ENCODE measurements around the gene NRG3.

The NRG3 gene

DNA sequence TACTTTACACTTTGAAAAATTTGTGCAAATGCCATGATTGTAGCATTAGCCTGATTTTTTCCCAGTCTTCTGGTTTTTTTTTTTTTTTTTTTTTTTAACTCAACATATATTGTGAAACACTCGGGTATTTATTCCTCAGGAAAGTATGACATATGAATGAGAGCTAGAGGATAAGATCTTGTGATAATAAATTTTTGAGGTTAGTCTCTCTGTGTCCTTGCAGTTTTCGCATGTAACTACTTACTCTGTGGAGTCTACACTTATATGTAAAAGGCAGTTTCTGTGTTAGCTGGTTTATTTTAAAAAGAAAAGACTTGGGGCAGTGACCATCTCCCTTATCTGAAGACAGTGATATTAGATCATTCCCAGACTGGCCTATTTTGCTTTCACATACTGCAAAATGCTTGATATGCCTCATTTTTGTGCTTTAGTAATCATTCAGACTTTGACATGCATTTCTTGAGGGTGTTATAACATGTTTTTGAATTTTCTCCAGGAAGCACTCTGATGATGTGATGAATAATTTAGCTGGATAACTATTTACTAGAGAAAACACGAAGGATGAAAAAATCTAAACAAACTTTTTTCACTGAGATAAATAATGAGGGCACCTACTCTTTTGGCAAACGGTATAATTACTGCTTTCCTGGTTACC lies 371.0 kb downstream of the NRG3 start:
- no peak overlapping the region for H2BK5ac ChIP-seq (ENCODE audit: low read depth, low read length, poor library complexity)
- H3K4me3 ChIP-seq (ENCODE audit: low read depth, low read length), result no peak overlapping the region
- no peak overlapping the region for H4K8ac ChIP-seq (ENCODE audit: low read depth, low read length)
- no peak for DNase-seq
- H3K79me2 ChIP-seq (ENCODE audit: control insufficient read depth, insufficient read depth, low read length, poor library complexity), result no peaks in the 10 kb centered on the region
- H4K91ac ChIP-seq (ENCODE audit: low read depth, low read length), result no peak overlapping the region
- no peak overlapping the region for H3K9ac ChIP-seq (ENCODE audit: low read length)
- H3K4me1 ChIP-seq (ENCODE audit: control insufficient read depth in 1 of 2, insufficient read depth in 2 of 2, low read length in 2 of 2), result no peaks in the 10 kb centered on the region
- WGBS (ENCODE audit: extremely low coverage, insufficient coverage, insufficient read length), result no CpG with 5 or more reads among the region's 4 CpGs
- no peak overlapping the region for H3K4me2 ChIP-seq (ENCODE audit: low read length)
- H3K9me3 ChIP-seq (ENCODE audit: insufficient read depth, low read depth, low read length), result no peaks in the 10 kb centered on the region
- no peak overlapping the region for H2AK5ac ChIP-seq (ENCODE audit: low read length)
- H4K12ac ChIP-seq (ENCODE audit: low read depth, low read length), result no peak overlapping the region
- no peak overlapping the region for H3K4ac ChIP-seq (ENCODE audit: low read depth, low read length)
- no peak overlapping the region for H2AFZ ChIP-seq (ENCODE audit: insufficient read depth, low read length, poor library complexity)
- H3K27me3 ChIP-seq (ENCODE audit: insufficient read depth, low read length), result no peaks in the 10 kb centered on the region
- H3K27ac ChIP-seq (ENCODE audit: low read depth, low read length), result no peak overlapping the region
- no peak overlapping the region for H2BK120ac ChIP-seq (ENCODE audit: insufficient read depth, low read length, poor library complexity)
- no peaks in the 10 kb centered on the region for H3K79me1 ChIP-seq (ENCODE audit: low read length)
- H3K36me3 ChIP-seq (ENCODE audit: control insufficient read depth in 1 of 2, insufficient read depth in 2 of 2, low read length in 2 of 2), result no peaks in the 10 kb centered on the region
- H2BK12ac ChIP-seq (ENCODE audit: low read length), result no peak overlapping the region
- H3K23ac ChIP-seq (ENCODE audit: low read length), result no peak overlapping the region
- no peak overlapping the region for H3K18ac ChIP-seq (ENCODE audit: low read length)
- no peak overlapping the region for H3K14ac ChIP-seq (ENCODE audit: low read length)

DNA sequence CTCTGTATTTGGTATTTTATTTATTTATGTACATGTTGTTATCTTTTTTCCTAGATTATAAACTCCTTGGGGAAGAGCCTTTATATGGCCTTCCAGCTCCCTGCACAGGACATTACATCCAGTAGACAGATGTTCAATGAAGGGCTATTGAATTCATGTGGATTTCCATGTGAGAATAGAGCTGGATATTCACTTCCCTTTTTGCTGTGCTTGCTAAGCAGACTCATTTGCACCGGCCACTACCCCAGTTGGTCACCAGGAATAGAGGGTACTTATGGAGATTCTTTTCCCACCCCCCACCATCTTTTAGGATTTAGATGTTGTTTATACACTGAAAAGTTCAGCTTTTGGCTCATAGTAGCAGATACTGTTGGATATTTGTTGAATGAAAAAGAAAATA lies 374.1 kb downstream of the NRG3 start:
- no peak overlapping the region for H3K18ac ChIP-seq (ENCODE audit: low read length)
- no peak overlapping the region for H3K27ac ChIP-seq (ENCODE audit: low read depth, low read length)
- WGBS (ENCODE audit: extremely low coverage, insufficient coverage, insufficient read length), result no CpG with 5 or more reads among the region's 1 CpG
- H3K79me1 ChIP-seq (ENCODE audit: low read length), result no peaks in the 10 kb centered on the region
- H4K91ac ChIP-seq (ENCODE audit: low read depth, low read length), result no peak overlapping the region
- no peaks in the 10 kb centered on the region for H3K79me2 ChIP-seq (ENCODE audit: control insufficient read depth, insufficient read depth, low read length, poor library complexity)
- H4K8ac ChIP-seq (ENCODE audit: low read depth, low read length), result no peak overlapping the region
- H2BK5ac ChIP-seq (ENCODE audit: low read depth, low read length, poor library complexity), result no peak overlapping the region
- no peak overlapping the region for H2BK120ac ChIP-seq (ENCODE audit: insufficient read depth, low read length, poor library complexity)
- H3K4ac ChIP-seq (ENCODE audit: low read depth, low read length), result no peak overlapping the region
- H3K36me3 ChIP-seq (ENCODE audit: control insufficient read depth in 1 of 2, insufficient read depth in 2 of 2, low read length in 2 of 2), result no peaks in the 10 kb centered on the region
- H3K4me2 ChIP-seq (ENCODE audit: low read length), result no peak overlapping the region
- no peak overlapping the region for H3K14ac ChIP-seq (ENCODE audit: low read length)
- H2AK5ac ChIP-seq (ENCODE audit: low read length), result no peak overlapping the region
- H4K12ac ChIP-seq (ENCODE audit: low read depth, low read length), result no peak overlapping the region
- no peaks in the 10 kb centered on the region for H3K27me3 ChIP-seq (ENCODE audit: insufficient read depth, low read length)
- no peak for DNase-seq
- no peak overlapping the region for H2AFZ ChIP-seq (ENCODE audit: insufficient read depth, low read length, poor library complexity)
- no peak overlapping the region for H2BK12ac ChIP-seq (ENCODE audit: low read length)
- H3K23ac ChIP-seq (ENCODE audit: low read length), result no peak overlapping the region
- H3K9ac ChIP-seq (ENCODE audit: low read length), result no peak overlapping the region
- H3K9me3 ChIP-seq (ENCODE audit: insufficient read depth, low read depth, low read length), result no peaks in the 10 kb centered on the region
- H3K4me1 ChIP-seq (ENCODE audit: control insufficient read depth in 1 of 2, insufficient read depth in 2 of 2, low read length in 2 of 2), result no peaks in the 10 kb centered on the region
- no peak overlapping the region for H3K4me3 ChIP-seq (ENCODE audit: low read depth, low read length)

DNA sequence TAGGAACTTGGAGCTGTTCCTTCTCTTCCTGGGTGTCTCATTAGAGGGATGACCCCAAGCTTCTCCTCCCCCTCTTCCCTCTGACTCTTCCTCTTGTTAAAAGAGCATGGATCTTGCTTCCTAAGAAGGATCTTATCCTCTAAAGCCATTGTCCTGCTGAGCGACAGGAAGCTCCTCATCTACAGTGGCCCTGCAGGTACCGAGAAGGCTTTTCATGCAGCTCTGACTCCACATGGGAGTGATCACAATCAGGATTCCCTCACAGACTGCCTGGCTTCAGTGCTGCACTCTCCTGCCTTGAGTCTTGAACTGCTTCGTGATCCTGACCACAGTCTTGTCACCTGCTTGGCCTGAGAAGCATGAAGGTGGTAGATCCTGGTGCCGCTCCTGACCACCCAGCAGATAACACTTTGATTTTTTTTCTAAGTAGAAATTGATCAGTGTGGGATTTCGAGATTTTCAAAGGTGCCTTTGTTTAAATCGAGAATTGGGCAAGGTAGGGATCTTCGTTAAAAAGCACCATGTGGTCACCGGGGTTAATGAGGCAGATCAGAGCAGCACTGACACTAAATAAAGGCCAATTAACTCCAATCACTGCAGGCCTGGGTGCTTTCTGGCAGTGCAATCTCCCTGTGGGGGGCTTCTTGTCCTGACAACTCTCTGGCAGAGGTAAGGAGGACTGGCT lies 376.4 kb downstream of the NRG3 start:
- H2AK5ac ChIP-seq (ENCODE audit: low read length), result no peak overlapping the region
- no peak overlapping the region for H2BK12ac ChIP-seq (ENCODE audit: low read length)
- peaks cover 0 to 2% of the 10 kb centered on the region in 2 experiments for H3K4me1 ChIP-seq (ENCODE audit: control insufficient read depth in 1 of 2, insufficient read depth in 2 of 2, low read length in 2 of 2)
- DNase-seq, result no peak
- H3K36me3 ChIP-seq (ENCODE audit: control insufficient read depth in 1 of 2, insufficient read depth in 2 of 2, low read length in 2 of 2), result no peaks in the 10 kb centered on the region
- H4K91ac ChIP-seq (ENCODE audit: low read depth, low read length), result no peak overlapping the region
- H3K27me3 ChIP-seq (ENCODE audit: insufficient read depth, low read length), result no peaks in the 10 kb centered on the region
- no peak overlapping the region for H2BK5ac ChIP-seq (ENCODE audit: low read depth, low read length, poor library complexity)
- no peak overlapping the region for H2AFZ ChIP-seq (ENCODE audit: insufficient read depth, low read length, poor library complexity)
- no peaks in the 10 kb centered on the region for H3K79me2 ChIP-seq (ENCODE audit: control insufficient read depth, insufficient read depth, low read length, poor library complexity)
- H3K4me3 ChIP-seq (ENCODE audit: low read depth, low read length), result no peak overlapping the region
- H3K14ac ChIP-seq (ENCODE audit: low read length), result no peak overlapping the region
- no peak overlapping the region for H3K18ac ChIP-seq (ENCODE audit: low read length)
- no peak overlapping the region for H4K8ac ChIP-seq (ENCODE audit: low read depth, low read length)
- no peaks in the 10 kb centered on the region for H3K79me1 ChIP-seq (ENCODE audit: low read length)
- H3K27ac ChIP-seq (ENCODE audit: low read depth, low read length), result no peak overlapping the region
- no CpG with 5 or more reads among the region's 8 CpGs for WGBS (ENCODE audit: extremely low coverage, insufficient coverage, insufficient read length)
- H3K4ac ChIP-seq (ENCODE audit: low read depth, low read length), result no peak overlapping the region
- H3K23ac ChIP-seq (ENCODE audit: low read length), result no peak overlapping the region
- no peaks in the 10 kb centered on the region for H3K9me3 ChIP-seq (ENCODE audit: insufficient read depth, low read depth, low read length)
- H2BK120ac ChIP-seq (ENCODE audit: insufficient read depth, low read length, poor library complexity), result no peak overlapping the region
- H3K4me2 ChIP-seq (ENCODE audit: low read length), result no peak overlapping the region
- no peak overlapping the region for H4K12ac ChIP-seq (ENCODE audit: low read depth, low read length)
- no peak overlapping the region for H3K9ac ChIP-seq (ENCODE audit: low read length)

DNA sequence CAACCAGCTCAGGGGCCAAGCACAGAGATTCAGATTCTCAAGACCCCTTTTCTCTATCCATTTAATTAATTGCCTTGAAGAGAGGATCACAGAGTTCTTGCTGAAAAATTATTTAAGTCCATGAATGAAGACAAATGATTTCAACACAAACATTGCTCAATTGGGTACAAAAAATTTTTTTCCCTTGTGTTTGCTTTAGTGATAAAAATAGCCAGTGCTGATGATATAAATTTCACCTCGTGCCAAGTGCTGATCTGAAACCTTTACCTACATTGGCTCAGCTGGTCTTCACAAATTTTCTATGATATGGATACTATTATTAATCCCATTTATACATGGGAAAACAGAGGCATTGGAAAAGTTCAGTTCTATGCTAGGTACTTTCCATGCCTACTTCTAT lies 377.1 kb downstream of the NRG3 start:
- Histone ChIP-seq H3K23ac (ENCODE audit: low read length) (no peak overlapping the region), H3K79me2 (ENCODE audit: control insufficient read depth, insufficient read depth, low read length, poor library complexity) (no peaks in the 10 kb centered on the region), H3K36me3 (ENCODE audit: control insufficient read depth in 1 of 2, insufficient read depth in 2 of 2, low read length in 2 of 2) (no peaks in the 10 kb centered on the region), H2BK120ac (ENCODE audit: insufficient read depth, low read length, poor library complexity) (no peak overlapping the region), H2BK5ac (ENCODE audit: low read depth, low read length, poor library complexity) (no peak overlapping the region), H4K91ac (ENCODE audit: low read depth, low read length) (no peak overlapping the region), H3K4me3 (ENCODE audit: low read depth, low read length) (no peak overlapping the region), H3K27ac (ENCODE audit: low read depth, low read length) (no peak overlapping the region), H3K9ac (ENCODE audit: low read length) (no peak overlapping the region), H4K8ac (ENCODE audit: low read depth, low read length) (no peak overlapping the region), H3K18ac (ENCODE audit: low read length) (no peak overlapping the region), H2AFZ (ENCODE audit: insufficient read depth, low read length, poor library complexity) (no peak overlapping the region), H3K27me3 (ENCODE audit: insufficient read depth, low read length) (no peaks in the 10 kb centered on the region), H3K4me2 (ENCODE audit: low read length) (no peak overlapping the region), H3K9me3 (ENCODE audit: insufficient read depth, low read depth, low read length) (no peaks in the 10 kb centered on the region), H4K12ac (ENCODE audit: low read depth, low read length) (no peak overlapping the region), H3K4ac (ENCODE audit: low read depth, low read length) (no peak overlapping the region), H3K14ac (ENCODE audit: low read length) (no peak overlapping the region), H3K79me1 (ENCODE audit: low read length) (no peaks in the 10 kb centered on the region), H2AK5ac (ENCODE audit: low read length) (no peak overlapping the region), H2BK12ac (ENCODE audit: low read length) (no peak overlapping the region), H3K4me1 (ENCODE audit: control insufficient read depth in 1 of 2, insufficient read depth in 2 of 2, low read length in 2 of 2) (peaks cover 0 to 2% of the 10 kb centered on the region in 2 experiments)
- no CpG with 5 or more reads among the region's 1 CpG for WGBS (ENCODE audit: extremely low coverage, insufficient coverage, insufficient read length)
- DNase-seq, result no peak
